KBM-7 (cell line): ENCODE measurements around the gene LENG9.
"Not testable (repeated sequence)": the region's sequence is repeated elsewhere in the genome, so short reads cannot be mapped to it uniquely, and the experiment has no call there.

Experiments used
- DNase-seq: peaks from one replicate; pipeline ENCODE4 v3.0.0-alpha.2; 2015
- in situ Hi-C: fragments of 300-500 bp; cut with MboI; formaldehyde crosslinking; loops from 2 replicates; pipeline ENCODE4 v1.14.3; 2020; ENCODE audit warnings: low sequenced_read_pairs, low pct_unique_long_range_greater_than_20kb, mixed read lengths

The LENG9 gene

GRCh38 chr19:54451331-54451871 is 12.2 kb downstream of the LENG9 start:
- in situ Hi-C loops, result no loop called here
- DNase-seq, result peak; percentile 42

GRCh38 chr19:54449701-54450069 is 13.9 kb downstream of the LENG9 start:
- in situ Hi-C loops, result no loop called here
- DNase-seq, result no peak

- in situ Hi-C loops, result no loop called here
- peak; percentile 99 for DNase-seq
Measured at GRCh38 chr19:54448774-54449700, 14.5 kb downstream of the LENG9 start, which contains the start of gene LENG8. TSS of gene LENG8 (plus strand) at chr19:54449199. CDS start at chr19:54451345, 2,146 bp downstream.

GRCh38 chr19:54448040-54448773 is 15.4 kb downstream of the LENG9 start:
- in situ Hi-C loops, result no loop called here
- DNase-seq, result peak; percentile 69

GRCh38 chr19:54446349-54446748 is 17.2 kb downstream of the LENG9 start:
- DNase-seq, in situ Hi-C loops: not testable (repeated sequence)

- DNase-seq, result no peak
- in situ Hi-C loops, result no loop called here
Measured at GRCh38 chr19:54444737-54445136, 18.8 kb downstream of the LENG9 start.

- in situ Hi-C loops, result no loop called here
- no peak for DNase-seq
Measured at GRCh38 chr19:54440641-54441040, 22.9 kb downstream of the LENG9 start.

GRCh38 chr19:54439174-54439851 is 24.3 kb downstream of the LENG9 start:
- in situ Hi-C loops, result no loop called here
- peak; percentile 64 for DNase-seq

- in situ Hi-C loops, result no loop called here
- DNase-seq, result no peak
Measured at GRCh38 chr19:54436628-54437252, 26.8 kb downstream of the LENG9 start.

- in situ Hi-C loops, result no loop called here
Measured at GRCh38 chr19:54436031-54436523, 27.5 kb downstream of the LENG9 start.

GRCh38 chr19:54435551-54436016 is 28.0 kb downstream of the LENG9 start:
- DNase-seq, result no peak
- in situ Hi-C loops, result no loop called here

More at GRCh38 chr19:54436031-54436523, 27.5 kb downstream of the LENG9 start:
- no peak for DNase-seq

- in situ Hi-C loops, result no loop called here
- DNase-seq, result no peak
Measured at GRCh38 chr19:54434873-54435214, 28.7 kb downstream of the LENG9 start.

GRCh38 chr19:54434112-54434872 is 29.3 kb downstream of the LENG9 start:
- DNase-seq, result no peak
- in situ Hi-C loops, result no loop called here

GRCh38 chr19:54433697-54434096 is 29.9 kb downstream of the LENG9 start:
- no peak for DNase-seq
- in situ Hi-C loops, result no loop called here

- DNase-seq, result no peak
- in situ Hi-C loops, result no loop called here
Measured at GRCh38 chr19:54432144-54432738, 31.3 kb downstream of the LENG9 start.

GRCh38 chr19:54431255-54431838 is 32.2 kb downstream of the LENG9 start:
- in situ Hi-C loops, result no loop called here
- no peak for DNase-seq
